Measurements from ENCODE around the gene AGTPBP1. TPM values are rescaled to one million over a fixed set of nuclear protein-coding genes. Genes with fewer than 3 reads are reported as not detected.

Gene AGTPBP1
- total and polyA plus RNA-seq, 8 donors, result 2.9 to 46.1 (median 13.2) TPM

- no peak for DNase-seq
- WGBS, 5 donors, result 76 to 93% (median 89%) methylated on average over 3 of the region's 3 CpGs
- no peak for TF ChIP-seq POLR2A (IDR thresholded peaks at IDR 0.05)
- TF ChIP-seq POLR2AphosphoS5 (IDR thresholded peaks at IDR 0.05), result no peak
- TF ChIP-seq CTCF (IDR thresholded peaks at IDR 0.05), result no peak
- no peak for TF ChIP-seq EP300 (IDR thresholded peaks at IDR 0.05)
- H3K4me1 ChIP-seq, result no peaks in the 10 kb centered on the region
- no peaks in the 10 kb centered on the region for H3K9me3 ChIP-seq
- H3K27ac ChIP-seq, result no peak overlapping the region
- H3K36me3 ChIP-seq, result peaks cover 0 to 5% (median 0%) of the 10 kb centered on the region in 4 donors
- H3K4me3 ChIP-seq, result no peak overlapping the region
- H3K27me3 ChIP-seq, result no peaks in the 10 kb centered on the region
- intact Hi-C loops (cut with DNase I; ENCODE audit: low total_unique reads), result no loop called here
These were observed 182.2 kb downstream of the AGTPBP1 start for GRCh38 chr9:85559526-85559925.

DNA sequence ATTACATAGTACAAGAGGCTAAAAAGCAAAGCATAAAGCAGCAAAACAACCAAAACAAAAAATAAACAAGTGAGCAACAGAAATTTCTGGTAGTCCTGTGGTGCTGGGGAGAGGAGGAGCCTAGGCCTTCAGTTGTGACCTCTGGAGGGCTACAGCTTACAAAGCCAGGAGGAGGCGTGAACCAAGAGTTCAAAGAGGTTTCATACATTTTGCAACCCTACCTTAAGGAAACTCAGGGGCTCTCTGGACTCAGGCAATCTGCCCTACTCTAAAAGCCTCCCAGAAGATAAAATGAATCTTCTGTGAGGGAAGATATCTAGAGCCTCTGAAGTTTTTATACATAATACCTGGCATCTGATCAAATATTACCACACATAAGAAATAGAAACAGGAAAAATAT, 187.4 kb downstream of the AGTPBP1 start:
- no peaks in the 10 kb centered on the region for H3K9me3 ChIP-seq
- no peak overlapping the region for H3K4me3 ChIP-seq

DNA sequence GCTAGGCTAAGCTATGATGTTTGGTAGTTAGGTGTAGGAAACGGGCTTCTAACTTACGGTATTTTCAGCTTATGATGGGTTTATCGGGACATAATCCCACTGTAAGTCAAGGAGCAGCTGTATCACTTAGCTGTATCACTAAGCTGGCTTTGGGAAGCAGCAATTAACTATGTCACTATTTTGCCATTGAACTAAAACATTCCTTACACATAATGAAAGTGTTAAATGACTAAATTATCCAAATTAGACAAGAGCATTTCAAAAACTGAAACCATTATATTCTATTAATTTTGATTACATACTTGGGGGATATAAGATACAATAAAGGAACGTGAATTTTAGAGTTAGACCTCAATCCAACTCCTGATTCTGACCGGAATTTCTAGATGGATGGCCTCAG, 188.3 kb downstream of the AGTPBP1 start:
- H3K27me3 ChIP-seq, result no peaks in the 10 kb centered on the region
- no peaks in the 10 kb centered on the region for H3K36me3 ChIP-seq
- WGBS, 5 donors, result 88 to 96% (median 93%) methylated on average over 5 of the region's 5 CpGs
- H3K27ac ChIP-seq, result no peak overlapping the region
- no peaks in the 10 kb centered on the region for H3K9me3 ChIP-seq
- DNase-seq, result no peak
- H3K4me1 ChIP-seq, result no peaks in the 10 kb centered on the region
- H3K4me3 ChIP-seq, result no peak overlapping the region
- intact Hi-C loops (cut with DNase I; ENCODE audit: low total_unique reads), result no loop called here
- TF ChIP-seq EP300 (IDR thresholded peaks at IDR 0.05) (no peak), POLR2AphosphoS5 (IDR thresholded peaks at IDR 0.05) (no peak), CTCF (IDR thresholded peaks at IDR 0.05) (no peak), POLR2A (IDR thresholded peaks at IDR 0.05) (no peak)

More for the DNA sequence above, 187.4 kb downstream of the AGTPBP1 start:
- Histone ChIP-seq H3K27me3 (no peaks in the 10 kb centered on the region), H3K27ac (no peak overlapping the region), H3K4me1 (no peaks in the 10 kb centered on the region), H3K36me3 (no peaks in the 10 kb centered on the region)
- no peak for TF ChIP-seq POLR2AphosphoS5 (IDR thresholded peaks at IDR 0.05)
- TF ChIP-seq CTCF (IDR thresholded peaks at IDR 0.05), result no peak
- TF ChIP-seq EP300 (IDR thresholded peaks at IDR 0.05), result no peak
- no peak for TF ChIP-seq POLR2A (IDR thresholded peaks at IDR 0.05)
- intact Hi-C loops (cut with DNase I; ENCODE audit: low total_unique reads), result no loop called here
- no peak for DNase-seq
- 84 to 100% (median 95%) methylated on average over 1 of the region's 1 CpG for WGBS, 5 donors

GRCh38 chr9:85547599-85547998, 194.2 kb downstream of the AGTPBP1 start:
- no peak overlapping the region for H3K27ac ChIP-seq
- intact Hi-C loops (cut with DNase I; ENCODE audit: low total_unique reads), result no loop called here
- TF ChIP-seq CTCF (IDR thresholded peaks at IDR 0.05) (no peak), EP300 (IDR thresholded peaks at IDR 0.05) (no peak), POLR2A (IDR thresholded peaks at IDR 0.05) (no peak), POLR2AphosphoS5 (IDR thresholded peaks at IDR 0.05) (no peak)
- no peaks in the 10 kb centered on the region for H3K4me1 ChIP-seq
- DNase-seq, result no peak
- no peak overlapping the region for H3K4me3 ChIP-seq
- no peaks in the 10 kb centered on the region for H3K36me3 ChIP-seq
- 90 to 99% (median 97%) methylated on average over 2 of the region's 2 CpGs for WGBS, 5 donors
- no peaks in the 10 kb centered on the region for H3K27me3 ChIP-seq
- H3K9me3 ChIP-seq, result no peaks in the 10 kb centered on the region
